NCI-H1105 treated with DMSO at 0.1 percent for 48 hours (cell line): Measurements from ENCODE around the gene PWWP2A.

ENCODE experiments used
- DNase-seq: peaks from one replicate; lab custom pipeline; 2025; lab: John Stamatoyannopoulos, UW

PWWP2A gene

GRCh38 chr5:160133071-160133917 is 14.0 kb upstream of the PWWP2A start:
- no peak for DNase-seq

GRCh38 chr5:160129841-160130240 is 10.6 kb upstream of the PWWP2A start:
- DNase-seq: no peak

GRCh38 chr5:160128632-160129031 is 9.4 kb upstream of the PWWP2A start:
- DNase-seq: no peak

- DNase-seq: no peak
Measured at GRCh38 chr5:160119905-160120266, 636 bp upstream of the PWWP2A start.

- DNase-seq: peak; percentile 34
Measured at GRCh38 chr5:160118349-160119141, 705 bp downstream of the PWWP2A start.

GRCh38 chr5:160116991-160117390 is 2.3 kb downstream of the PWWP2A start:
- no peak for DNase-seq

- no peak for DNase-seq
Measured at GRCh38 chr5:160108124-160108523, 11.1 kb downstream of the PWWP2A start.

- no peak for DNase-seq
Measured at GRCh38 chr5:160105686-160106360, 13.4 kb downstream of the PWWP2A start.

GRCh38 chr5:160097991-160098390 is 21.3 kb downstream of the PWWP2A start:
- DNase-seq: no peak

GRCh38 chr5:160096178-160096577 is 23.1 kb downstream of the PWWP2A start:
- DNase-seq: no peak

- no peak for DNase-seq
Measured at GRCh38 chr5:160092960-160093707, 26.1 kb downstream of the PWWP2A start.

- no peak for DNase-seq
Measured at GRCh38 chr5:160092514-160092913, 26.7 kb downstream of the PWWP2A start.

GRCh38 chr5:160090059-160090458 is 29.2 kb downstream of the PWWP2A start:
- DNase-seq: no peak

- DNase-seq: no peak
Measured at GRCh38 chr5:160089531-160089930, 29.7 kb downstream of the PWWP2A start.

GRCh38 chr5:160088805-160089204 is 30.4 kb downstream of the PWWP2A start:
- no peak for DNase-seq

GRCh38 chr5:160087199-160087598 is 32.1 kb downstream of the PWWP2A start:
- DNase-seq: no peak

- DNase-seq: no peak
Measured at GRCh38 chr5:160084144-160084543, 35.1 kb downstream of the PWWP2A start.

- no peak for DNase-seq
Measured at GRCh38 chr5:160083501-160083900, 35.7 kb downstream of the PWWP2A start.

- no peak for DNase-seq
Measured at GRCh38 chr5:160082614-160083500, 36.4 kb downstream of the PWWP2A start.

- no peak for DNase-seq
Measured at GRCh38 chr5:160081495-160081894, 37.8 kb downstream of the PWWP2A start.

- DNase-seq: no peak
Measured at GRCh38 chr5:160079753-160080152, 39.5 kb downstream of the PWWP2A start.
